Thyroid gland (tissue), 4 donors: ENCODE results near the gene SUCLG2.

Experiments used
- POLR2A ChIP-seq, 2 donors: fragments of 450-650 bp; IDR thresholded peaks; one replicate each; pipeline ENCODE4 v1.6.1; 2017; ENCODE audit warnings: antibody characterized with exemption in 2 of 2, mild to moderate bottlenecking in 2 of 2, moderate library complexity in 1 of 2
- TF ChIP-seq, protein P1 (sequence below), 6 experiments: fragments of 200-600 bp in 3 of 6; fragments of 450-650 bp in 3 of 6; sonication (generic) in 3 of 6; IDR thresholded peaks; one replicate each; pipeline ENCODE4 v1.5.1; 2016 to 2019; ENCODE audit warnings: antibody characterized with exemption in 6 of 6, mild to moderate bottlenecking in 2 of 6, inconsistent platforms in 1 of 6, moderate library complexity in 1 of 6

DNA sequence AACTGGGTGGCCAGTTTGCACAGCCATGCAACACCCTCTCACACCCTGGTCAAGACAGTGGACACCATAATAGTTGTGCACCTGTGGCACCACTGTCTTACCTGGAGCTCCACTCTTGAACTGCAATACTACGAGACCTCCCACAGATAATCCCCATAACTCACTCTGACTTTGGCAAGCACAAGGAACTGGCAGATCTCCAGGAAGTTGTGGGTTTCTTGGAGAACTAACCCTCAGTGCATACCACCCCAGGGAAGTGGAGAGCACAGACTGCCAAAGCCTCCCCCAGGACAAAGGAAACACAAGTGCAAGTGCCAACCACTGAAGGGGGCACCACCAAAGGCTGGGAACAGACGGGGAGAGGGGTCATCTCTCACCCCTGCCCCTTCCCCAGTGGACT lies 318.6 kb downstream of the SUCLG2 start:
- TF ChIP-seq, protein P1, sequence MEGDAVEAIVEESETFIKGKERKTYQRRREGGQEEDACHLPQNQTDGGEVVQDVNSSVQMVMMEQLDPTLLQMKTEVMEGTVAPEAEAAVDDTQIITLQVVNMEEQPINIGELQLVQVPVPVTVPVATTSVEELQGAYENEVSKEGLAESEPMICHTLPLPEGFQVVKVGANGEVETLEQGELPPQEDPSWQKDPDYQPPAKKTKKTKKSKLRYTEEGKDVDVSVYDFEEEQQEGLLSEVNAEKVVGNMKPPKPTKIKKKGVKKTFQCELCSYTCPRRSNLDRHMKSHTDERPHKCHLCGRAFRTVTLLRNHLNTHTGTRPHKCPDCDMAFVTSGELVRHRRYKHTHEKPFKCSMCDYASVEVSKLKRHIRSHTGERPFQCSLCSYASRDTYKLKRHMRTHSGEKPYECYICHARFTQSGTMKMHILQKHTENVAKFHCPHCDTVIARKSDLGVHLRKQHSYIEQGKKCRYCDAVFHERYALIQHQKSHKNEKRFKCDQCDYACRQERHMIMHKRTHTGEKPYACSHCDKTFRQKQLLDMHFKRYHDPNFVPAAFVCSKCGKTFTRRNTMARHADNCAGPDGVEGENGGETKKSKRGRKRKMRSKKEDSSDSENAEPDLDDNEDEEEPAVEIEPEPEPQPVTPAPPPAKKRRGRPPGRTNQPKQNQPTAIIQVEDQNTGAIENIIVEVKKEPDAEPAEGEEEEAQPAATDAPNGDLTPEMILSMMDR (IDR thresholded peaks at IDR 0.05), result no peak
- no peak for TF ChIP-seq POLR2A (IDR thresholded peaks at IDR 0.05)
